SK-N-SH treated with all-trans-retinoic acid at 6 μM for 48 hours (cell line): ENCODE measurements around the gene ADCY5.

Experiments
- RARB ChIP-seq: fragments of 250-450 bp; sonication (Bioruptor Pico); IDR thresholded peaks from 2 replicates; pipeline ENCODE4 v1.8.0; 2021; ENCODE audit warnings: mild to moderate bottlenecking, moderate library complexity
- ZNF70 ChIP-seq: fragments of 450-650 bp; formaldehyde crosslinking; IDR thresholded peaks from 2 replicates; pipeline ENCODE4 v1.5.0; 2020; ENCODE audit warnings: mild to moderate bottlenecking, moderate library complexity
- ZNF8 ChIP-seq: fragments of 450-650 bp; formaldehyde crosslinking; IDR thresholded peaks from 2 replicates; pipeline ENCODE4 v1.5.0; 2020; ENCODE audit warnings: mild to moderate bottlenecking, moderate library complexity
- TF ChIP-seq, protein P1 (sequence below): fragments of 250-450 bp; sonication (Bioruptor Pico); IDR thresholded peaks from 2 replicates; pipeline ENCODE4 v1.8.0; 2020; ENCODE audit warnings: mild to moderate bottlenecking, moderate library complexity, borderline replicate concordance

DNA sequence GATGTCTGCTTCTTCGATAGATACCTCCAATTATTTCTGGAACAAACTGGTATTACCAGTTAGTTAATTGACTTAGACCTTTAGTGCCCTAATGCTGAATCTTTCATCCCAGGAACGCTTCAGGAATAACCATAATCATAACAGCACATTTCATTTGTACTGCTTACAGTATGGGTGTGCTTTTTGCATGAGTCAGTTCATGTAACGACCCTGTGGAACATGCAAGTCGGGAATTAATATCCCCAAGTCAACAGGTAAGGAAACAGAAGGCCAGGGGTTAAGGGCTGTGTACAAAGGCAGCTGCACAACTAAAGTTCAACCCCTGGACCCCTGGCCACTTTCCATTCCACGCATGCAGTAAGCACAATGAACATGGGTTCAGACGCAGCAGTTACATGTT lies 49.2 kb downstream of the ADCY5 start:
- no peak for TF ChIP-seq ZNF70 (CRISPR knock-in tag)
- TF ChIP-seq, protein P1, sequence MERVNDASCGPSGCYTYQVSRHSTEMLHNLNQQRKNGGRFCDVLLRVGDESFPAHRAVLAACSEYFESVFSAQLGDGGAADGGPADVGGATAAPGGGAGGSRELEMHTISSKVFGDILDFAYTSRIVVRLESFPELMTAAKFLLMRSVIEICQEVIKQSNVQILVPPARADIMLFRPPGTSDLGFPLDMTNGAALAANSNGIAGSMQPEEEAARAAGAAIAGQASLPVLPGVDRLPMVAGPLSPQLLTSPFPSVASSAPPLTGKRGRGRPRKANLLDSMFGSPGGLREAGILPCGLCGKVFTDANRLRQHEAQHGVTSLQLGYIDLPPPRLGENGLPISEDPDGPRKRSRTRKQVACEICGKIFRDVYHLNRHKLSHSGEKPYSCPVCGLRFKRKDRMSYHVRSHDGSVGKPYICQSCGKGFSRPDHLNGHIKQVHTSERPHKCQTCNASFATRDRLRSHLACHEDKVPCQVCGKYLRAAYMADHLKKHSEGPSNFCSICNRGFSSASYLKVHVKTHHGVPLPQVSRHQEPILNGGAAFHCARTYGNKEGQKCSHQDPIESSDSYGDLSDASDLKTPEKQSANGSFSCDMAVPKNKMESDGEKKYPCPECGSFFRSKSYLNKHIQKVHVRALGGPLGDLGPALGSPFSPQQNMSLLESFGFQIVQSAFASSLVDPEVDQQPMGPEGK (CRISPR knock-in tag) = no peak
- no peak for TF ChIP-seq RARB
- TF ChIP-seq ZNF8 (CRISPR knock-in tag) = no peak
